B cell (primary cell): ENCODE data around the gene PHACTR1.

Experiments
- EZH2 ChIP-seq: IDR thresholded peaks from 2 replicates; pipeline ENCODE4 v1.6.1; 2012; ENCODE audit warnings: borderline replicate concordance, low read depth, mild to moderate bottlenecking, moderate library complexity, low read length; ENCODE audit not compliant: insufficient read depth, poor library complexity, severe bottlenecking
- TF ChIP-seq, protein P1 (sequence below): fragments of 200-600 bp; IDR thresholded peaks from one replicate; pipeline ENCODE4 v1.8.0; 2022; ENCODE audit warnings: antibody characterized with exemption, mild to moderate bottlenecking

DNA sequence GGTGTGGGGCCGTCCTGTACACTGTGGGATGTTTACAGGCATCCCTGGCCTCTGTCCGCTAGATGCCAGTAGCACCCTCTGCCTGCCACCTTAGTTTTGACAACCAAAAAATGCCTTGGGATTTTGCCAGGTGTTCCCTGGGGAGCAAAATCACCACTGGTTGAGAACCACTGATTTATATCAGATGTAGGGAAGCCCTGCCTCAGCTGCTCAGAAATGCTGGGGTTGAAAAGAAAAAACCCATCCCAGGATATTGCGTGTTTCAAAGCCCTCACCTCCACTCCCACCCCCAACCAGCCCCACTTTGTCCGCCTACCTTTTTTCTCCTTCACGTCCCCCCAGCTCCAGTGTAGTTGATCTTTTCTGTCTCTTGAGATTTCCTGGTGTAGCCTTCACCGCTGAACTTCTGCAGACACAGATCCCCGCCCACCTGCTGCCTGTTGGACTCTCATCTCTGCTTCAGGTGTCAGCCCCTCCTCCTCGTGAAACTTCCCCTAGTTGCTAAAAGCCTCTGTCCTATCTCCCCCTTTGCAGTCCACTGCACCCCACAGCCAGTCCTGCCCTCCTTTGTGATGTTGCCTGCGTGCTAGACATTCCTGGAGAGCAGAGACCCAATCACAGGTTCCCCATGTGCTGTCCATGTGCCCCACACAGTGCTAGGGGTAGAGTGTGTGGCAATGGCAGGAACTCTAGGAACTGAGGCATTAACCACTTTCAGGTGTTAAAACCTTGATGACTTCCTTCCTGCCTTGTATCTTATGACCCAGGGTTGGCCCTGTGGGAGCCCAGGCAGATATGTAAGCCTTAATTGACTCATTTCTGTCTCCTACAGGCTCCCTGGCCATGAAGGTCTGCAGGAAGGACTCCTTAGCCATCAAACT, 512.9 kb downstream of the PHACTR1 start:
- TF ChIP-seq, protein P1, sequence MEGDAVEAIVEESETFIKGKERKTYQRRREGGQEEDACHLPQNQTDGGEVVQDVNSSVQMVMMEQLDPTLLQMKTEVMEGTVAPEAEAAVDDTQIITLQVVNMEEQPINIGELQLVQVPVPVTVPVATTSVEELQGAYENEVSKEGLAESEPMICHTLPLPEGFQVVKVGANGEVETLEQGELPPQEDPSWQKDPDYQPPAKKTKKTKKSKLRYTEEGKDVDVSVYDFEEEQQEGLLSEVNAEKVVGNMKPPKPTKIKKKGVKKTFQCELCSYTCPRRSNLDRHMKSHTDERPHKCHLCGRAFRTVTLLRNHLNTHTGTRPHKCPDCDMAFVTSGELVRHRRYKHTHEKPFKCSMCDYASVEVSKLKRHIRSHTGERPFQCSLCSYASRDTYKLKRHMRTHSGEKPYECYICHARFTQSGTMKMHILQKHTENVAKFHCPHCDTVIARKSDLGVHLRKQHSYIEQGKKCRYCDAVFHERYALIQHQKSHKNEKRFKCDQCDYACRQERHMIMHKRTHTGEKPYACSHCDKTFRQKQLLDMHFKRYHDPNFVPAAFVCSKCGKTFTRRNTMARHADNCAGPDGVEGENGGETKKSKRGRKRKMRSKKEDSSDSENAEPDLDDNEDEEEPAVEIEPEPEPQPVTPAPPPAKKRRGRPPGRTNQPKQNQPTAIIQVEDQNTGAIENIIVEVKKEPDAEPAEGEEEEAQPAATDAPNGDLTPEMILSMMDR: no peak
- TF ChIP-seq EZH2: no peak
